CD4-positive, alpha-beta T cell (primary cell): ENCODE results near the gene PPP2R2C. TPM values are rescaled to one million over a fixed set of nuclear protein-coding genes. Genes with fewer than 3 reads are reported as not detected.

ENCODE experiments used
- ATAC-seq: fragments of 200-7000 bp; cut with Tn5 transposase; one replicate; pipeline ENCODE4 v1.10.0; 2022; ENCODE audit warnings: mild to moderate bottlenecking; ENCODE audit not compliant: poor library complexity
- CTCF ChIA-PET: fragments of 350-600 bp; sonication (Branson Sonifier 250); formaldehyde crosslinking; loops from one replicate; lab custom pipeline; 2021; ENCODE audit warnings: antibody characterized with exemption, inconsistent platforms; lab: Charles Lee
- POLR2A ChIA-PET: fragments of 350-600 bp; sonication (Branson Sonifier 250); formaldehyde crosslinking; loops from one replicate; lab custom pipeline; 2021; ENCODE audit warnings: antibody characterized with exemption, inconsistent platforms; lab: Charles Lee
- DNase-seq, 14 experiments: peaks; one replicate each; pipeline ENCODE4 v3.0.0-alpha.2; 2013 to 2020; ENCODE audit warnings: mixed read lengths in 2 of 14
- H3K27ac ChIP-seq, 2 donors: one replicate each; pipeline versions ENCODE4 v1.5.1 to v1.7.0; 2013; ENCODE audit warnings: low read length in 2 of 2, low read depth in 1 of 2, mild to moderate bottlenecking in 1 of 2
- H3K27me3 ChIP-seq, 2 experiments: 1 replicate in 1 of 2; 2 replicates in 1 of 2; pipeline versions ENCODE4 v1.6.1 to v1.7.0; 2013; ENCODE audit warnings: low read length in 2 of 2, control low read depth in 1 of 2, mild to moderate bottlenecking in 1 of 2, moderate library complexity in 1 of 2; ENCODE audit not compliant: insufficient read depth in 2 of 2, control insufficient read depth in 1 of 2
- H3K36me3 ChIP-seq: one replicate; pipeline ENCODE4 v1.6.1; 2013; ENCODE audit warnings: low read length, control low read depth; ENCODE audit not compliant: insufficient read depth
- H3K4me1 ChIP-seq: one replicate; pipeline ENCODE4 v1.6.1; 2013; ENCODE audit warnings: low read length, control low read depth; ENCODE audit not compliant: insufficient read depth
- H3K4me3 ChIP-seq: one replicate; pipeline ENCODE4 v1.5.1; 2013; ENCODE audit warnings: mild to moderate bottlenecking, low read length, moderate library complexity
- H3K9me3 ChIP-seq, 2 experiments: 1 replicate in 1 of 2; 2 replicates in 1 of 2; pipeline versions ENCODE4 v1.6.1 to v1.7.0; 2013; ENCODE audit warnings: low read length in 2 of 2, mild to moderate bottlenecking in 2 of 2, control low read depth in 1 of 2, moderate library complexity in 1 of 2; ENCODE audit not compliant: control insufficient read depth in 1 of 2, insufficient read depth in 1 of 2
- H3K27ac Mint-ChIP-seq: one replicate; pipeline ENCODE4 v1.8.0; 2020; ENCODE audit warnings: mixed read lengths
- H3K27me3 Mint-ChIP-seq: one replicate; pipeline ENCODE4 v1.8.0; 2021; ENCODE audit warnings: mixed read lengths
- H3K36me3 Mint-ChIP-seq: one replicate; pipeline ENCODE4 v1.8.0; 2021; ENCODE audit warnings: low read depth, mixed read lengths
- H3K4me1 Mint-ChIP-seq: one replicate; pipeline ENCODE4 v1.8.0; 2021; ENCODE audit warnings: low read depth, mixed read lengths
- H3K4me3 Mint-ChIP-seq: one replicate; pipeline ENCODE4 v1.8.0; 2020; ENCODE audit warnings: mild to moderate bottlenecking, mixed read lengths
- H3K9me3 Mint-ChIP-seq: one replicate; pipeline ENCODE4 v1.8.0; 2020; ENCODE audit warnings: mixed read lengths
- CTCF ChIP-seq: fragments of 200-600 bp; IDR thresholded peaks from one replicate; pipeline ENCODE4 v1.8.0; 2022; ENCODE audit warnings: antibody characterized with exemption, mild to moderate bottlenecking
- intact Hi-C, 2 experiments: fragments of 100-400 bp; cut with DNase I in 1 of 2; cut with micrococcal nuclease in 1 of 2; formaldehyde crosslinking; loops; one replicate each; pipeline versions ENCODE4 v1.15.1 to v1.9.0; 2023 to 2025; cut with DNase I, micrococcal nuclease
- total RNA-seq, 174 experiments: library from RNA in 2 of 174; stranded (reverse) in 2 of 174; gene quantifications; one replicate each; pipeline ENCODE4 v1.2.3 and lab custom pipeline; 2021 to 2026

Gene PPP2R2C
- total RNA-seq, 2 experiments from 2014 or later = not detected

DNA sequence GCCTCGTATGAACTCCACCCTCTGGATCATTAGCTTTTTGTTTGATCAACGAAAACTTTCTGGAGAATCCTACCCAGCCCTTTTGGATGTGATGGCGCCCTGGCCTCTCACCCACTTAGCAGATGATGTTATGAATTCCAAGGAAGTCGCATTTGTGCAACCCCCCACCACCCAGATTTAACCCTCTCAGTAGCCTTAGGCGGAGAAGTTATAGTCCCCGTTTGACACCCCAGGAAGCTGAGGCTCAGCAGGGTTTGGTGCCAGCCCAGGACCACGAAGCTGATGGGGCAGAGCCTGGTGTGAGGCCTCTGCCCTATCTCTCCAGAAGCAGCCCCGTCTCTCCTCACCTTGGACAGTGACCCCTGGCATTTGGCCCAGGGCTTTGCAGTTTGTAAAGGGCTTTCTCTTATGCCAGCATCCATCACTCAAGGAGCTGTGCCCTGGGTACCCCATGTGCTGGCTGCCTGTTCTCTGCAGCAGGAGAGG lies 201.7 kb downstream of the PPP2R2C start:
- Histone ChIP-seq H3K9me3 (no peaks in the 10 kb centered on the region), H3K27ac (no peak overlapping the region), H3K27me3 (no peaks in the 10 kb centered on the region), H3K4me1 (peaks cover 23% of the 10 kb centered on the region), H3K4me3 (peak overlapping the region; percentile 64), H3K36me3 (no peaks in the 10 kb centered on the region)
- Mint-ChIP-seq H3K27ac (peak overlapping the region; percentile 28), H3K4me3 (peak overlapping the region; percentile 90), H3K36me3 (no peaks in the 10 kb centered on the region), H3K4me1 (peaks cover 16% of the 10 kb centered on the region), H3K9me3 (no peaks in the 10 kb centered on the region), H3K27me3 (no peaks in the 10 kb centered on the region)
- no peak for TF ChIP-seq CTCF
- ATAC-seq (no peak), DNase-seq (no peak)
- intact Hi-C loops = loop anchor here in 1 of 2 experiments (5.0 to 10.0 kb wide), 3 partner anchors 68 to 1887 kb away; partner anchors contain the start of genes ABLIM2 and JAKMIP1
- ChIA-PET CTCF (interaction anchor here (1.0 to 1.8 kb wide), 2 partner anchors 20 to 57 kb away, joined by 3 to 6 read pairs; no protein-coding TSS in a partner anchor), POLR2A (no interaction called here)

Other genes with a start within 250 kb of the PPP2R2C start
- 1 to 10 TPM; 1.3 to 1.7 TPM for gene WFS1, start 202.8 kb downstream of the PPP2R2C start, total RNA-seq
- 10 to 100 TPM; 25.9 to 28.5 TPM for gene MAN2B2, start 102.6 kb upstream of the PPP2R2C start, total RNA-seq
- gene MRFAP1, start 168.1 kb upstream of the PPP2R2C start, total RNA-seq = 100 to 1,000 TPM; 172 to 181 TPM
- gene S100P, start 221.3 kb upstream of the PPP2R2C start, total RNA-seq = 1 to 10 TPM in 1 of 2 experiments, under 1 TPM in 1; 0.58 to 2.8 TPM
- gene MRFAP1L1, start 237.3 kb upstream of the PPP2R2C start, total RNA-seq = 10 to 100 TPM; 26.6 to 27.0 TPM
- gene BLOC1S4, start 243.6 kb upstream of the PPP2R2C start, total RNA-seq = 10 to 100 TPM; 24.6 to 27.6 TPM